ENCODE measurements around the gene MSMB. TPM values are rescaled to one million over a fixed set of nuclear protein-coding genes. Genes with fewer than 3 reads are reported as not detected.

Gene MSMB
- total RNA-seq, 1 donor from 2014 or later = not detected

DNA sequence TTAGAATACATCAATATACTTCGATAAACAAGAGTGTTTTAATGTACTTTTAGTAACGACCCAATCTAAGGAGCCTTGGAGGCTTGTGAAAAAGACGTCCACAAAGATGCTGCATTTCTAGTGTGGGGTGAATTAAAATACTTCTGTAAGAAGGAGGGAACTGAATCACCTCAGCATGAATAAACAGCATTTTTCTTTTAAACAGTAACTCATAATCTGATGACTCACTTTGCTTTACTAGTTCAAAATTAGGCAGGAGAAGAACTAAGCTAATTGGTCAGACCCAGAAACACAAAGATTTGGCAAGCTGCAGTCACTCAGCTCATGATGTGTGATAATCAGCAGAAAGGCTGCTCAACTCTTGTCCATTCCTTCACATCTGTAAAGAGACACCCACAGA, 39.9 kb downstream of the MSMB start:
- H3K27ac Mint-ChIP-seq = no peak overlapping the region
- H3K9ac ChIP-seq = no peak overlapping the region
- H3K36me3 Mint-ChIP-seq = peaks cover 39% of the 10 kb centered on the region

DNA sequence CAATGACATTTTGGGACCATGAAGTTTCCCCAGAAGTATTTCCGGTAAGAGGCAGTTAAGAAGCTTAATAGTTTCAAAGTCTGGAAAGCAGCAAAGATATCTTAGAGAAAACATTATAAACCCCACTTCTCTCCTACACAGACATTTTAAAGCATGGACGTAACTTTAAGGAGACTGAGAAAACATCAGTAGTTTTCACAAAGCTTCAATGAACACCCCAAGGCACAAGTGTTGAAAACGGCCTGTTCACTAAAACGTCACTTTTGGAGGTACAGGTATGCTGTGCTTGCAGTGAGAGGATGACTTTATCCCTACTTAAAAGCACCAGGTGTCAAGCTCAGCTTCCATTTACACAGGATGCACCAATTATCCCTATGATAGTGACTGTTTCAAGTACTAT, 40.7 kb downstream of the MSMB start:
- no peak overlapping the region for H3K27ac Mint-ChIP-seq
- Histone ChIP-seq H3K27me3 (no peaks in the 10 kb centered on the region), H3K9ac (no peak overlapping the region), H3K79me2 (ENCODE audit: low read depth) (no peaks in the 10 kb centered on the region), H3F3A (ENCODE audit: low read depth) (no peaks in the 10 kb centered on the region), H3K9me3 (ENCODE audit: low read depth) (no peaks in the 10 kb centered on the region), H3K4me3 (no peak overlapping the region), H3K4me2 (no peak overlapping the region), H3K36me3 (peaks cover 16% of the 10 kb centered on the region), H3K4me1 (no peaks in the 10 kb centered on the region), H2AFZ (replicated peaks) (no peak overlapping the region), H3K27ac (no peak overlapping the region), H4K20me1 (ENCODE audit: low read depth) (no peaks in the 10 kb centered on the region)
- H3K27me3 Mint-ChIP-seq (ENCODE audit: insufficient read depth, low read depth) = no peaks in the 10 kb centered on the region
- no peaks in the 10 kb centered on the region for H3K9me3 Mint-ChIP-seq
- no peaks in the 10 kb centered on the region for H3K4me1 Mint-ChIP-seq
- H3K36me3 Mint-ChIP-seq = peaks cover 35% of the 10 kb centered on the region
- no peak for TF ChIP-seq EZH2 (IDR thresholded peaks at IDR 0.05)
- no peak for TF ChIP-seq EZH2phosphoT487 (IDR thresholded peaks at IDR 0.05)
- TF ChIP-seq, protein P1, sequence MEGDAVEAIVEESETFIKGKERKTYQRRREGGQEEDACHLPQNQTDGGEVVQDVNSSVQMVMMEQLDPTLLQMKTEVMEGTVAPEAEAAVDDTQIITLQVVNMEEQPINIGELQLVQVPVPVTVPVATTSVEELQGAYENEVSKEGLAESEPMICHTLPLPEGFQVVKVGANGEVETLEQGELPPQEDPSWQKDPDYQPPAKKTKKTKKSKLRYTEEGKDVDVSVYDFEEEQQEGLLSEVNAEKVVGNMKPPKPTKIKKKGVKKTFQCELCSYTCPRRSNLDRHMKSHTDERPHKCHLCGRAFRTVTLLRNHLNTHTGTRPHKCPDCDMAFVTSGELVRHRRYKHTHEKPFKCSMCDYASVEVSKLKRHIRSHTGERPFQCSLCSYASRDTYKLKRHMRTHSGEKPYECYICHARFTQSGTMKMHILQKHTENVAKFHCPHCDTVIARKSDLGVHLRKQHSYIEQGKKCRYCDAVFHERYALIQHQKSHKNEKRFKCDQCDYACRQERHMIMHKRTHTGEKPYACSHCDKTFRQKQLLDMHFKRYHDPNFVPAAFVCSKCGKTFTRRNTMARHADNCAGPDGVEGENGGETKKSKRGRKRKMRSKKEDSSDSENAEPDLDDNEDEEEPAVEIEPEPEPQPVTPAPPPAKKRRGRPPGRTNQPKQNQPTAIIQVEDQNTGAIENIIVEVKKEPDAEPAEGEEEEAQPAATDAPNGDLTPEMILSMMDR (IDR thresholded peaks at IDR 0.05) = no peak
- DNase-seq (ENCODE audit: low spot score) = no peak
- H3K4me3 Mint-ChIP-seq = no peak overlapping the region

More for the DNA sequence above, 39.9 kb downstream of the MSMB start:
- DNase-seq (ENCODE audit: low spot score) = no peak
- TF ChIP-seq, protein P1 (IDR thresholded peaks at IDR 0.05) = no peak
- TF ChIP-seq EZH2 (IDR thresholded peaks at IDR 0.05) (no peak), EZH2phosphoT487 (IDR thresholded peaks at IDR 0.05) (no peak)
- Histone ChIP-seq H3K36me3 (peaks cover 16% of the 10 kb centered on the region), H3K9me3 (ENCODE audit: low read depth) (no peaks in the 10 kb centered on the region), H3K27me3 (no peaks in the 10 kb centered on the region), H3K27ac (no peak overlapping the region), H4K20me1 (ENCODE audit: low read depth) (no peaks in the 10 kb centered on the region), H3K4me2 (no peak overlapping the region), H3K4me3 (no peak overlapping the region), H2AFZ (replicated peaks) (no peak overlapping the region), H3F3A (ENCODE audit: low read depth) (no peaks in the 10 kb centered on the region), H3K4me1 (no peaks in the 10 kb centered on the region), H3K79me2 (ENCODE audit: low read depth) (no peaks in the 10 kb centered on the region)
- Mint-ChIP-seq H3K9me3 (no peaks in the 10 kb centered on the region), H3K4me1 (no peaks in the 10 kb centered on the region), H3K27me3 (ENCODE audit: insufficient read depth, low read depth) (peaks cover 2% of the 10 kb centered on the region), H3K4me3 (no peak overlapping the region)

DNA sequence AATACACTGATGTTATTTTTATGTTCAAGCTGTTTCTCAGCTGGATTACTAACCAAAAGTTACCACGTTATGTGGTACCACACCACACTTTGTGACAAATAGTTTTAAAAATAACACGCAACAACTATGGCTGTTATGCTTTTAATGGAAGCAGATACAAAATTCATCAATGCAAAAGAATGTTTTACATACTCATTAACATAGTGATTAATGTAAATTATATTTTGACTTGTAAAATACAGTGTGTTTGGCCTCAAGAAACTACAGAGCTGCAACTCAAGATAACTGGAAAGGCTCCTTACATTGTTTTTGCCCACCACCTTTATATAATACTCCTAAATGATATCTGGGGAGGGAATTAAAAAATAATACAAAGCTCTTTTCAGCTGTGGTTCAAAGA, 41.1 kb downstream of the MSMB start:
- Histone ChIP-seq H3K27ac (no peak overlapping the region), H3K4me3 (no peak overlapping the region), H3K36me3 (peaks cover 16% of the 10 kb centered on the region), H3F3A (ENCODE audit: low read depth) (no peaks in the 10 kb centered on the region), H3K9me3 (ENCODE audit: low read depth) (no peaks in the 10 kb centered on the region), H3K4me1 (no peaks in the 10 kb centered on the region), H3K79me2 (ENCODE audit: low read depth) (no peaks in the 10 kb centered on the region), H3K9ac (no peak overlapping the region), H3K4me2 (no peak overlapping the region), H4K20me1 (ENCODE audit: low read depth) (no peaks in the 10 kb centered on the region), H2AFZ (replicated peaks) (no peak overlapping the region), H3K27me3 (no peaks in the 10 kb centered on the region)
- H3K36me3 Mint-ChIP-seq = peaks cover 33% of the 10 kb centered on the region
- H3K27me3 Mint-ChIP-seq (ENCODE audit: insufficient read depth, low read depth) = no peaks in the 10 kb centered on the region
- TF ChIP-seq EZH2 (IDR thresholded peaks at IDR 0.05) (no peak), EZH2phosphoT487 (IDR thresholded peaks at IDR 0.05) (no peak)
- TF ChIP-seq, protein P1 (IDR thresholded peaks at IDR 0.05) = no peak
- DNase-seq (ENCODE audit: low spot score) = no peak
- H3K4me3 Mint-ChIP-seq = no peak overlapping the region
- no peak overlapping the region for H3K27ac Mint-ChIP-seq
- H3K4me1 Mint-ChIP-seq = no peaks in the 10 kb centered on the region
- no peaks in the 10 kb centered on the region for H3K9me3 Mint-ChIP-seq
